Measurements from ENCODE around the gene PCSK7.

Gene PCSK7

DNA sequence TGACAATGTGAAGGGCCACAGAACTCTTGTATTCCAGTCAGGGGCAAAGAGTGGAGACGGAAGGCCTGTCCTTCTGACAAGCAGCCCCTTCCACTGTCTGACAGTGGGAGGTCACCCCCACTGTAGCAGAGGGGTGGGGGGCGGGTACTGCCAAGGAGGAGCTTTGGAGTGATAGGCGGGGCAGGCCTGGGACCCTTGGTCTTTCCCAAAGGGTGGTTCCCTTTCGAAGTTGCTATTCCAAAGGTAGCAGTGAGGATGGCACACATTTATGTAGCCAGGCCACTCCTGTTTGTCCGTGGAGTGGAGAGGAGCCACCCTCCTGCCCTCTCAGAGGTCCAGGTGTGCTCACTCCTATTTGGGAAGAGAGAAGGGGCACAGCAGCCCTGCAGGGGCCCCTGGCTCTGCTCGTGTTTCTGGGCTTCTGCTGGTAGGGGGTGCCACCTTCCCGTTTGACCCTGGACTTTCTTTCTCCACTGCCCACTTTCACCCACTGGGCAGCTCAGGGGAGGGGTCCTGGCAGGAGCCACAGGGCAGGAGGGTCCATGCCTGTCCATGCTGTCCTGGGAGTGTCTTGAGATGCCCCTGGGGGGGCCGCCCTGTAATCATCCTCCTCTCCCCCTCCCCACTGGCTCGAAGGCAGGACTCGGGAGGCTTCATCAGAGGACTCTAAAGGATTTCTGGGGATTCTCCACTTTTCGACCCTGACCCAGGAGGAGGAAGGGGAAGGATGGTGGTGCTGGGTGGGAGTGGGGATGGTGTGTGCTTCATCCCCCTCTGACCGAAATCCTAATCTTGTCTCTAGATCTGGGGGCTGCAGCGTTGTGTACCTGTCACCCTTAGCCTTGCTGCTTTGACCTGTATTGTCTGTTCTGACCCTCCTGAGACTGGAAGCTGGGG, 31.7 kb downstream of the PCSK7 start:
- Mint-ChIP-seq H3K4me3 (no peak overlapping the region), H3K4me1 (ENCODE audit: low read depth) (no peaks in the 10 kb centered on the region), H3K36me3 (ENCODE audit: low read depth) (peaks cover 32% of the 10 kb centered on the region), H3K27ac (peak overlapping the region; percentile 50), H3K9me3 (no peaks in the 10 kb centered on the region), H3K27me3 (no peaks in the 10 kb centered on the region)
- DNase-seq = no peak

- no peaks in the 10 kb centered on the region for H3K27me3 Mint-ChIP-seq
- H3K27ac Mint-ChIP-seq = peak within 1 kb of the TSS; percentile 50
- H3K4me3 Mint-ChIP-seq = no peak within 1 kb of the TSS
These were observed 32.6 kb downstream of the PCSK7 start, which contains the start of gene TAGLN for GRCh38 chr11:117199053-117199915. Gene TAGLN (plus strand): TSS chr11:117199370. CDS start chr11:117203014, 3,644 bp downstream.

GRCh38 chr11:117198613-117199012, 33.3 kb downstream of the PCSK7 start:
- H3K27ac Mint-ChIP-seq = no peak overlapping the region
- peaks cover 17% of the 10 kb centered on the region for H3K36me3 Mint-ChIP-seq (ENCODE audit: low read depth)
- no peak for DNase-seq

More at GRCh38 chr11:117199053-117199915, 32.6 kb downstream of the PCSK7 start, which contains the start of gene TAGLN:
- peaks cover 24% of the 10 kb centered on the region for H3K36me3 Mint-ChIP-seq (ENCODE audit: low read depth)
- no peak for DNase-seq
- no peaks in the 10 kb centered on the region for H3K4me1 Mint-ChIP-seq (ENCODE audit: low read depth)
- H3K9me3 Mint-ChIP-seq = no peaks in the 10 kb centered on the region

GRCh38 chr11:117197516-117198456, 34.1 kb downstream of the PCSK7 start:
- DNase-seq = no peak
- Mint-ChIP-seq H3K27ac (peak overlapping the region; percentile 19), H3K4me3 (no peak overlapping the region), H3K27me3 (no peaks in the 10 kb centered on the region), H3K36me3 (ENCODE audit: low read depth) (peaks cover 14% of the 10 kb centered on the region), H3K9me3 (no peaks in the 10 kb centered on the region), H3K4me1 (ENCODE audit: low read depth) (no peaks in the 10 kb centered on the region)

More at GRCh38 chr11:117198613-117199012, 33.3 kb downstream of the PCSK7 start:
- Mint-ChIP-seq H3K27me3 (no peaks in the 10 kb centered on the region), H3K4me1 (ENCODE audit: low read depth) (no peaks in the 10 kb centered on the region), H3K9me3 (no peaks in the 10 kb centered on the region), H3K4me3 (no peak overlapping the region)

GRCh38 chr11:117197006-117197405, 34.9 kb downstream of the PCSK7 start:
- Mint-ChIP-seq H3K27ac (no peak overlapping the region), H3K4me1 (ENCODE audit: low read depth) (no peaks in the 10 kb centered on the region), H3K4me3 (no peak overlapping the region), H3K36me3 (ENCODE audit: low read depth) (peaks cover 20% of the 10 kb centered on the region), H3K9me3 (no peaks in the 10 kb centered on the region), H3K27me3 (no peaks in the 10 kb centered on the region)
- no peak for DNase-seq

DNA sequence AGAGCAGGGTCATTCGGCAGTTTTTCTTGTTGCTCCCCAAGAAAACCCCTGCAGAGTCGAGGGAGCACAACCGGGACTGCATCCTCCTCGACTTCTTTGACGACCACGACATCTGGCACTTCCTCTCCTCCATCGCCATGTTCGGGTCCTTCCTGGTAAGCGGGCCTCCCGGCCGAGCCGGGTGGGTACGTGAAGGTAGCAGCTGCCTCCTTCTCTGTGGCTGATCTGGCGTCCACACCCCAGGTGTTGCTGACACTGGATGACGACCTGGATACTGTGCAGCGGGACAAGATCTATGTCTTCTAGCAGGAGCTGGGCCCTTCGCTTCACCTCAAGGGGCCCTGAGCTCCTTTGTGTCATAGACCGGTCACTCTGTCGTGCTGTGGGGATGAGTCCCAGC, 36.1 kb downstream of the PCSK7 start:
- no peak overlapping the region for H3K27ac Mint-ChIP-seq
- H3K4me1 Mint-ChIP-seq (ENCODE audit: low read depth) = no peaks in the 10 kb centered on the region
- peaks cover 23% of the 10 kb centered on the region for H3K36me3 Mint-ChIP-seq (ENCODE audit: low read depth)
- H3K9me3 Mint-ChIP-seq = no peaks in the 10 kb centered on the region
- H3K4me3 Mint-ChIP-seq = no peak overlapping the region
- no peak for DNase-seq
- H3K27me3 Mint-ChIP-seq = no peaks in the 10 kb centered on the region

GRCh38 chr11:117195258-117195657, 36.6 kb downstream of the PCSK7 start:
- Mint-ChIP-seq H3K36me3 (ENCODE audit: low read depth) (peaks cover 27% of the 10 kb centered on the region), H3K4me1 (ENCODE audit: low read depth) (no peaks in the 10 kb centered on the region), H3K9me3 (no peaks in the 10 kb centered on the region), H3K27me3 (no peaks in the 10 kb centered on the region), H3K4me3 (no peak overlapping the region), H3K27ac (peak overlapping the region; percentile 47)
- DNase-seq = no peak

DNA sequence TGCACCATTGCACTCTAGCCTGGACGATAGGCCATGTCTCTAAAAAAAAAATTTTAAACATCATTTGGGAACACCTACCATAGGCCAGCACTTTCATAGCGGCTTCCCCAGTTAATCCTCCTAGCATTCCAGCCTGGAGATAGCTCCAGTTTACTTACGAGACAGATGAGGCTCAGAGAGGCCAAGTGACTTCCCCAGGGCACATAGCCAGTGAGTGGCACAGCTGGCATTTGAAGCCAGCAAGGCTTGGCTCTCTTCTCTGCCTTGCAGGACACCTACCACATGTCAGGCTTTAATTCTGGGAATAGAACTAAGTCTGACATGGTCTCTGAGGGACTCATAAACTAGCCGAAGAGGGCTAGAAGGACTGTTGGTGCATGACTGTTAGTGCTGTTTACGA, 37.6 kb downstream of the PCSK7 start:
- no peak for DNase-seq
- Mint-ChIP-seq H3K4me1 (ENCODE audit: low read depth) (no peaks in the 10 kb centered on the region), H3K27me3 (no peaks in the 10 kb centered on the region), H3K4me3 (no peak overlapping the region), H3K27ac (no peak overlapping the region), H3K36me3 (ENCODE audit: low read depth) (peaks cover 28% of the 10 kb centered on the region), H3K9me3 (no peaks in the 10 kb centered on the region)

DNA sequence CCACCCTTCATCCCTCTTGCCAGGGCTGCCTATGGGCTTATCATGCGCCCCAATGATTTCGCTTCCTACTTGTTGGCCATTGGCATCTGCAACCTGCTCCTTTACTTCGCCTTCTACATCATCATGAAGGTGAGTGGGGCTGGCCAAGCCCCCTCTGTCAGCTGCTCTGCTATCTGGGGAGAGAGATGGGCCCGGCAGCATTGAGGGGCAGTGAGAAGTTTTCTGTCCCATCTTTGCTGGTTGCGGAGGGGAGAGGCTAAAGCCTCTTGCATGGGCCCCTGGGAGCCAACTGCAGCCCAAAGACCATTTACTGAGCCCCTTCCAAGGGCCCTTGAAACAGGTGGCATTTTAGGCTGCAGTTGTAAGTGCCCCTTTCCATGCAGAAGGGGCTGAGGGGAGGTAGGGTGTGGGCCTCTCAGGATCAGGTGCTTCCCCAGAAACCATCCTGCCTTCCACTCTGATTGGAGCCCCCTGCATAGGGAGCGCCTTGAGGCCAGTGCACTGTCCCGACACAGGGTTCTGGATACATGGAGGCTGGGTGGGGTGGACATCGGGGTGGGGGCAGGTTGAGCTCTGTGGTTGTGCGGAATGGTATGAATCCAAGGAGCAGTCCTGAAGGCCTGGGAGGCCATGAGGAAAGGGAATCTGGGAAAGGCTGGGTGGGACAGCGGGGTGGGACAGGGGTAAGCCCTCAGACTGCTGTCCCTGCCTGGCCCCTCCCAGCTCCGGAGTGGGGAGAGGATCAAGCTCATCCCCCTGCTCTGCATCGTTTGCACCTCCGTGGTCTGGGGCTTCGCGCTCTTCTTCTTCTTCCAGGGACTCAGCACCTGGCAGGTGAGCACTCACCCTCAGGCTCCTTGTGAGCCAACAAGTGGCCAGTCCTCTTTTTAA, 38.5 kb downstream of the PCSK7 start:
- no peaks in the 10 kb centered on the region for H3K9me3 Mint-ChIP-seq
- H3K27me3 Mint-ChIP-seq = no peaks in the 10 kb centered on the region
- DNase-seq = no peak
- H3K4me1 Mint-ChIP-seq (ENCODE audit: low read depth) = no peaks in the 10 kb centered on the region
- H3K4me3 Mint-ChIP-seq = no peak overlapping the region
- H3K27ac Mint-ChIP-seq = peak overlapping the region; percentile 16
- peaks cover 37% of the 10 kb centered on the region for H3K36me3 Mint-ChIP-seq (ENCODE audit: low read depth)

GRCh38 chr11:117192401-117192875, 39.4 kb downstream of the PCSK7 start:
- Mint-ChIP-seq H3K27ac (no peak overlapping the region), H3K9me3 (no peaks in the 10 kb centered on the region), H3K4me1 (ENCODE audit: low read depth) (no peaks in the 10 kb centered on the region), H3K4me3 (no peak overlapping the region), H3K36me3 (ENCODE audit: low read depth) (peaks cover 41% of the 10 kb centered on the region), H3K27me3 (no peaks in the 10 kb centered on the region)
- DNase-seq = no peak

- peaks cover 44% of the 10 kb centered on the region for H3K36me3 Mint-ChIP-seq (ENCODE audit: low read depth)
These were observed 40.0 kb downstream of the PCSK7 start for GRCh38 chr11:117191680-117192400.

DNA sequence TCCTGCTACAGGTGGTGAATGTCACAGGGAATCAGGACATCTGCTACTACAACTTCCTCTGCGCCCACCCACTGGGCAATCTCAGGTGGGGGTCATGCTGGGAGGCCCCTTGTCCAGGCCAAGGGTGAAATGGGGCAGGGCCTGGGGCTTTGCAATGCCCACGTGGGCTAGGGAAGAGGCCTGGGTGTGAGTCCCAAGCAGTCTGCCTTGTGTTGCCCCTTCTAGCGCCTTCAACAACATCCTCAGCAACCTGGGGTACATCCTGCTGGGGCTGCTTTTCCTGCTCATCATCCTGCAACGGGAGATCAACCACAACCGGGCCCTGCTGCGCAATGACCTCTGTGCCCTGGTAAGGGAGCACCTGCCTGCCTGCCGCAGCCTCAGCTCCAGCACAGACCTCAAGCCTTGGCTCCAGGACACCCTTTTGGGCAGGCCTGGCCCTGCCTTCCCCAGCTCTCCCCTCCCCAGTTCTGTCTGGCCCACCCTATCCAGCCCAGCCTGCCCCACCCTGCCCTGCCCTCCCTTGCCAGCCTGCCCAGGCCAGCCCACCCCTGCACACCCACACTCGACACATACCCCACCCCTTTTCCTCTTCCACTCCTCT, 41.8 kb downstream of the PCSK7 start:
- Mint-ChIP-seq H3K4me3 (no peak overlapping the region), H3K27me3 (no peaks in the 10 kb centered on the region), H3K4me1 (ENCODE audit: low read depth) (no peaks in the 10 kb centered on the region), H3K36me3 (ENCODE audit: low read depth) (peaks cover 50% of the 10 kb centered on the region), H3K27ac (no peak overlapping the region), H3K9me3 (no peaks in the 10 kb centered on the region)
- DNase-seq = peak; percentile 23

More at GRCh38 chr11:117191680-117192400, 40.0 kb downstream of the PCSK7 start:
- DNase-seq = no peak
- Mint-ChIP-seq H3K27me3 (no peaks in the 10 kb centered on the region), H3K4me1 (ENCODE audit: low read depth) (no peaks in the 10 kb centered on the region), H3K9me3 (no peaks in the 10 kb centered on the region), H3K27ac (no peak overlapping the region), H3K4me3 (no peak overlapping the region)

Measured in activated T-cell treated with anti-CD3 and anti-CD28 coated beads, Interleukin-2, amount 50 U/mL, for 24 hours (primary cell).